Ishikawa (cell line): Measurements from ENCODE around the gene PARD3.

Experiments
- CEBPB ChIP-seq: IDR thresholded peaks from 2 replicates; pipeline ENCODE4 v1.6.1; 2012
- CREB1 ChIP-seq: IDR thresholded peaks from 2 replicates; pipeline ENCODE4 v1.6.1; 2012; ENCODE audit warnings: low read depth
- EGR1 ChIP-seq: IDR thresholded peaks from 2 replicates; pipeline ENCODE4 v1.6.1; 2012
- EP300 ChIP-seq: IDR thresholded peaks from 2 replicates; pipeline ENCODE4 v1.6.1; 2012; ENCODE audit warnings: borderline replicate concordance
- FOXM1 ChIP-seq: IDR thresholded peaks from 2 replicates; pipeline ENCODE4 v1.6.1; 2012; ENCODE audit warnings: low read depth, borderline replicate concordance
- MAX ChIP-seq: IDR thresholded peaks from 2 replicates; pipeline ENCODE4 v1.6.1; 2012
- NFIC ChIP-seq: IDR thresholded peaks from 2 replicates; pipeline ENCODE4 v1.6.1; 2012
- RAD21 ChIP-seq: IDR thresholded peaks from 2 replicates; pipeline ENCODE4 v1.6.1; 2012; ENCODE audit warnings: low read depth
- REST ChIP-seq: IDR thresholded peaks from 2 replicates; pipeline ENCODE4 v1.6.1; 2012; ENCODE audit warnings: low read depth, mild to moderate bottlenecking
- TAF1 ChIP-seq: IDR thresholded peaks from 2 replicates; pipeline ENCODE4 v1.6.1; 2012; ENCODE audit warnings: low read depth, mild to moderate bottlenecking
- TCF12 ChIP-seq: IDR thresholded peaks from 2 replicates; pipeline ENCODE4 v1.6.1; 2012; ENCODE audit warnings: low read depth
- TEAD4 ChIP-seq: IDR thresholded peaks from 2 replicates; pipeline ENCODE4 v1.6.1; 2012
- USF1 ChIP-seq: IDR thresholded peaks from 2 replicates; pipeline ENCODE4 v1.6.1; 2012
- YY1 ChIP-seq: IDR thresholded peaks from 2 replicates; pipeline ENCODE4 v1.6.1; 2012; ENCODE audit warnings: low read depth
- ZBTB7A ChIP-seq: IDR thresholded peaks from 2 replicates; pipeline ENCODE4 v1.6.1; 2012; ENCODE audit warnings: low read depth

PARD3 gene

GRCh38 chr10:34374356-34375045 is 440.6 kb downstream of the PARD3 start:
- no peak for TF ChIP-seq FOXM1
- TF ChIP-seq NFIC, result no peak
- TF ChIP-seq USF1, result no peak
- no peak for TF ChIP-seq YY1
- no peak for TF ChIP-seq EP300
- no peak for TF ChIP-seq TAF1
- TF ChIP-seq CEBPB, result no peak
- TF ChIP-seq EGR1, result no peak
- TF ChIP-seq ZBTB7A, result no peak
- TF ChIP-seq TEAD4, result no peak
- TF ChIP-seq CREB1, result no peak
- no peak for TF ChIP-seq RAD21
- TF ChIP-seq MAX, result no peak
- no peak for TF ChIP-seq TCF12
- TF ChIP-seq REST, result no peak

GRCh38 chr10:34373211-34373610 is 441.9 kb downstream of the PARD3 start:
- TF ChIP-seq CREB1, result no peak
- no peak for TF ChIP-seq TEAD4
- TF ChIP-seq REST, result no peak
- no peak for TF ChIP-seq EGR1
- no peak for TF ChIP-seq MAX
- TF ChIP-seq CEBPB, result no peak
- no peak for TF ChIP-seq TCF12
- no peak for TF ChIP-seq EP300
- TF ChIP-seq ZBTB7A, result no peak

- no peak for TF ChIP-seq FOXM1
- TF ChIP-seq USF1, result no peak
- no peak for TF ChIP-seq CREB1
- TF ChIP-seq REST, result no peak
- TF ChIP-seq ZBTB7A, result no peak
- no peak for TF ChIP-seq NFIC
- TF ChIP-seq EP300, result no peak
- no peak for TF ChIP-seq EGR1
- no peak for TF ChIP-seq TEAD4
Observed at GRCh38 chr10:34372509-34372908, 442.6 kb downstream of the PARD3 start.

- TF ChIP-seq REST (no peak), EP300 (no peak), CEBPB (no peak), CREB1 (no peak), ZBTB7A (no peak), FOXM1 (no peak), MAX (no peak), TAF1 (no peak), RAD21 (no peak), TCF12 (no peak), USF1 (no peak), EGR1 (no peak), TEAD4 (no peak), NFIC (no peak), YY1 (no peak)
Observed at GRCh38 chr10:34370126-34370525, 445.0 kb downstream of the PARD3 start.
